H1 (cell line): ENCODE results near the gene PRDM5. TPM values are rescaled to one million over a fixed set of nuclear protein-coding genes. Genes with fewer than 3 reads are reported as not detected.

Source experiments
- ASH2L ChIP-seq: fragments of 200-600, 300-600 bp; sonication (generic); IDR thresholded peaks from one replicate; pipeline ENCODE4 v1.7.1; 2017; ENCODE audit warnings: low read length
- CHD2 ChIP-seq: IDR thresholded peaks from 2 replicates; pipeline ENCODE4 v1.6.1; 2012; ENCODE audit warnings: low read length, improper control_type of control experiment
- POU5F1 ChIP-seq: IDR thresholded peaks from 2 replicates; pipeline ENCODE4 v1.6.1; 2011; ENCODE audit warnings: low read depth, mild to moderate bottlenecking, low read length, moderate library complexity
- SAP30 ChIP-seq: fragments of 300-600 bp; sonication (generic); IDR thresholded peaks from 2 replicates; pipeline ENCODE4 v1.7.1; 2012; ENCODE audit warnings: low read length, moderate library complexity, mild to moderate bottlenecking, inconsistent platforms; ENCODE audit not compliant: insufficient read depth, insufficient replicate concordance
- polyA plus RNA-seq, 7 experiments: library from polyadenylated mRNA; depleted of rRNA in 3 of 7; stranded (reverse) in 5 of 7; unstranded in 2 of 7; fragments of >200 nt in 5 of 7; fragments of 200-250 nt in 2 of 7; gene quantifications; 1 replicate in 5 of 7; 2 replicates in 1 of 7; 4 replicates in 1 of 7; pipeline versions ENCODE4 v1.2.1 to v1.2.3, GENCODE V29; 2011 to 2013; ENCODE audit warnings: missing spikeins in 2 of 7, mixed read lengths in 2 of 7
- total RNA-seq: library from RNA; stranded (reverse); fragmentation: NEBNext Ultra II Directional; extraction: Animal tissue kit (Norgen Biotek cat#: 25700); gene quantifications from 2 replicates; pipeline ENCODE4 v1.2.1, GENCODE V29; 2021

PRDM5 gene
- total and polyA plus RNA-seq, 2 of the 8 experiments (the other 6 are each of a cell fraction or from before 2014, with no cell fraction given), result 8.2 to 23.4 TPM

- no peak for TF ChIP-seq SAP30
- TF ChIP-seq POU5F1, result no peak
- TF ChIP-seq ASH2L, result no peak
- TF ChIP-seq CHD2, result no peak
Measured at GRCh38 chr4:120915336-120915735, 7.2 kb downstream of the PRDM5 start (continued).
